Glutamatergic neuron (in vitro differentiated cells): ENCODE measurements around the gene MALRD1. TPM values are rescaled to one million over a fixed set of nuclear protein-coding genes. Genes with fewer than 3 reads are reported as not detected.

ENCODE experiments used
- DNase-seq: peaks from one replicate; pipeline ENCODE4 v3.0.0; 2022
- H3K27ac Mint-ChIP-seq: one replicate; pipeline ENCODE4 v1.8.0; 2020; ENCODE audit warnings: mild to moderate bottlenecking, mixed read lengths, inconsistent platforms; ENCODE audit not compliant: unreplicated experiment
- H3K27me3 Mint-ChIP-seq: one replicate; pipeline ENCODE4 v1.8.0; 2020; ENCODE audit warnings: mild to moderate bottlenecking, moderate library complexity, mixed read lengths, inconsistent platforms; ENCODE audit not compliant: unreplicated experiment
- H3K36me3 Mint-ChIP-seq: one replicate; pipeline ENCODE4 v1.8.0; 2020; ENCODE audit warnings: mild to moderate bottlenecking, mixed read lengths, inconsistent platforms; ENCODE audit not compliant: unreplicated experiment
- H3K4me1 Mint-ChIP-seq: one replicate; pipeline ENCODE4 v1.8.0; 2020; ENCODE audit warnings: mild to moderate bottlenecking, low read depth, mixed read lengths, inconsistent platforms; ENCODE audit not compliant: unreplicated experiment
- H3K4me3 Mint-ChIP-seq: one replicate; pipeline ENCODE4 v1.8.0; 2020; ENCODE audit warnings: mild to moderate bottlenecking, mixed read lengths, inconsistent platforms; ENCODE audit not compliant: unreplicated experiment
- H3K9me3 Mint-ChIP-seq: one replicate; pipeline ENCODE4 v1.8.0; 2020; ENCODE audit warnings: mild to moderate bottlenecking, moderate library complexity, mixed read lengths, inconsistent platforms; ENCODE audit not compliant: unreplicated experiment
- total RNA-seq: library from RNA; stranded (reverse); fragmentation: NEBNext Ultra II Directional; extraction: Animal tissue kit (Norgen Biotek cat#: 25700); gene quantifications from one replicate; pipeline ENCODE4 v1.2.1, GENCODE V29; 2021; ENCODE audit not compliant: unreplicated experiment
- TF ChIP-seq, protein P1 (sequence below): fragments of 200-600 bp; sonication (generic); IDR thresholded peaks from one replicate; pipeline ENCODE4 v1.5.0; 2021; ENCODE audit not compliant: partially characterized antibody, unreplicated experiment

Gene MALRD1
- total RNA-seq, 1 donor from 2014 or later: 0.27 TPM

DNA sequence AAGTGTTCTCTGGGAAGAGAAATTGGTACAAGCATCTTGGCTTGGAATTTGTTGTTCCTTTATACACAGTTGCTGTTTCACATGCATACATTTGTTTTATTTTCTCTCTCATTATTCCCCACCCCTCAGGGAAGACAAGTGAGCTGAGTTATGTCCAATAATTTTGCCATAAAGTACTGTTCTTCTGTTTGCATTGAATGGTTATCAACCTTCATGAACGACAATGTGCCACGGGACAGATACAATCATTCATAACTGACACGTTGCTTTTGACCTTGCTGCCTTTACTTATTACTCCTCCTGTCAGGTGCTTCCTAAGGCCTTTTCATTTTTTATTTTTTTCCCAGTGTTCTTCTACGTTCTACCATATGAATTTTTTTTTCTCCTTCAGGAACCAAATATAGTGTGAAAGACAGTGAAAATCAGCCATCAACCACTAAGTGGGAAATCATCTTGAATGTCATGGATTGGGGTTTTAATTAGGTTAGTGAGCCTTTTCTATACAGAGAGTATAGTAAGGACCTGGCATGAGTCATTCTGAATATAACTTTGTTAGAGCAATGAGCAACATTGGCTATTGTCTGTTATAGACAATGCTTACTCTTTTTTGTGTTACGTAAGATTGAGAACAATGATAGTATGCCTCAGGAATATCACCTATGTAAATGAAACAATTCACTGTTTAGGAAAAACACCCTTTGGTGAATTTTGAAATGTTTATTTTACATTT is 383.2 kb downstream of the MALRD1 start:
- Mint-ChIP-seq H3K4me1 (no peaks in the 10 kb centered on the region), H3K9me3 (no peaks in the 10 kb centered on the region), H3K27me3 (peaks cover 2% of the 10 kb centered on the region), H3K4me3 (no peak overlapping the region), H3K27ac (no peak overlapping the region), H3K36me3 (no peaks in the 10 kb centered on the region)
- TF ChIP-seq, protein P1, sequence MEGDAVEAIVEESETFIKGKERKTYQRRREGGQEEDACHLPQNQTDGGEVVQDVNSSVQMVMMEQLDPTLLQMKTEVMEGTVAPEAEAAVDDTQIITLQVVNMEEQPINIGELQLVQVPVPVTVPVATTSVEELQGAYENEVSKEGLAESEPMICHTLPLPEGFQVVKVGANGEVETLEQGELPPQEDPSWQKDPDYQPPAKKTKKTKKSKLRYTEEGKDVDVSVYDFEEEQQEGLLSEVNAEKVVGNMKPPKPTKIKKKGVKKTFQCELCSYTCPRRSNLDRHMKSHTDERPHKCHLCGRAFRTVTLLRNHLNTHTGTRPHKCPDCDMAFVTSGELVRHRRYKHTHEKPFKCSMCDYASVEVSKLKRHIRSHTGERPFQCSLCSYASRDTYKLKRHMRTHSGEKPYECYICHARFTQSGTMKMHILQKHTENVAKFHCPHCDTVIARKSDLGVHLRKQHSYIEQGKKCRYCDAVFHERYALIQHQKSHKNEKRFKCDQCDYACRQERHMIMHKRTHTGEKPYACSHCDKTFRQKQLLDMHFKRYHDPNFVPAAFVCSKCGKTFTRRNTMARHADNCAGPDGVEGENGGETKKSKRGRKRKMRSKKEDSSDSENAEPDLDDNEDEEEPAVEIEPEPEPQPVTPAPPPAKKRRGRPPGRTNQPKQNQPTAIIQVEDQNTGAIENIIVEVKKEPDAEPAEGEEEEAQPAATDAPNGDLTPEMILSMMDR: no peak
- no peak for DNase-seq

DNA sequence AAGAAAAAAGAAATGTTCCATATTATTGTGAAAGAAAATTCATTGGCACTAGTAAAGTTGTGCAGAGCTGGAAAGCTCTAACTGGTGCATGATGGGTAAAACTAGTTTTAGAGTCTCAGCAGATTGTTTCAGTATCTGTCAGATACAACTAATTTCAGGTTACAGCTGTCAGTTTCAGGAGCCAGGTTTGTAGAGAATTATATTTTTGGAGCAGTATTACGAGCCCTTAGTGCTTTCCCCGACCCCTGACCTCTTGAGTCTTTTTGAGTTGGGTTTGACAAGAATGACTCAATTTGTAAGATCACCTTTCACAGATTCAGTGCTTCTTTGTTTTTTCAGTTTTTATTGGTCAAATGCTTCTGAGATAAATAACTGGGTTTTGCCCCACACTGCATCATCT is 401.3 kb downstream of the MALRD1 start:
- no peaks in the 10 kb centered on the region for H3K27me3 Mint-ChIP-seq
- TF ChIP-seq, protein P1: no peak
- H3K9me3 Mint-ChIP-seq: no peaks in the 10 kb centered on the region
- H3K36me3 Mint-ChIP-seq: no peaks in the 10 kb centered on the region
- no peak overlapping the region for H3K27ac Mint-ChIP-seq
- no peak overlapping the region for H3K4me3 Mint-ChIP-seq
- H3K4me1 Mint-ChIP-seq: no peaks in the 10 kb centered on the region
- DNase-seq: no peak

DNA sequence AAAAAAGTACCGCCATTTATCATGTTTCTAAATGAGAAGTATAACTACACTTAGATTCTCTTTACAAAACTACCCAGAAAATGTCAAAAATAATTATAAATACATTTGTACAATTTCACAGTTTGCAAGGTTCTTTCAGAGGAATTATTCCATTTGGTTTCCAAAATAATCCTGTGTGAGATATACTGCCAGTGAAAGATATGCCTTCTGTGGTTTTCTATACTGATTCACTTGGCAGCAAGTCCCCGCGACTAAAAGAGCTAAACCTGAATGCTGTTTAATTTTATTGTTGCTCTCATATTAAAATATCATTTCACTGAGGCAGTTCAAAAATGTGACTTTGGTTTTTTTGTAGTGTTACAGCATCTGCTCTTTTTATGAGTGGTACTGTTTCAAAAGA is 402.8 kb downstream of the MALRD1 start:
- H3K27ac Mint-ChIP-seq: no peak overlapping the region
- DNase-seq: no peak
- H3K4me1 Mint-ChIP-seq: no peaks in the 10 kb centered on the region
- no peak overlapping the region for H3K4me3 Mint-ChIP-seq
- H3K27me3 Mint-ChIP-seq: no peaks in the 10 kb centered on the region
- H3K36me3 Mint-ChIP-seq: no peaks in the 10 kb centered on the region
- H3K9me3 Mint-ChIP-seq: no peaks in the 10 kb centered on the region
- TF ChIP-seq, protein P1: no peak

DNA sequence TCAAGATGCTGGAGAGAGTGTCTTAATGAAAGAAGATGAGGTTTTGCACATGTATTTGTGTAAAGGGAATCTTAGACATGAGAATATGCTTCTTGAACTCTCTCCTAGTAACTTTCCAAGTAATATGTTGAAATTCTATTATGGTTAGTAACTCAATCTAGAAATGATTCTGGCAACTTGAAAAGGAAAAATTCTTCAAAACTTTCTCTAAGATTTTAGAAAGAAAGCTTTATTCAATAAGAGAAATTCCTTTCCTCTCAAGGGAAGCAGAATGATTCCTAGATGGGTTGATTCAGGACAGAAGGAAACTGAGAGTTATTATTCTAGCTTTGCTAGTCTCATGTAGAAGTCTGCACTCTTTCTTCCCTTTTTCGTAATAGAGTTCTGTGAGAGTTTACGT is 403.3 kb downstream of the MALRD1 start:
- Mint-ChIP-seq H3K27me3 (peaks cover 2% of the 10 kb centered on the region), H3K9me3 (no peaks in the 10 kb centered on the region), H3K4me3 (no peak overlapping the region), H3K36me3 (no peaks in the 10 kb centered on the region), H3K27ac (no peak overlapping the region), H3K4me1 (no peaks in the 10 kb centered on the region)
- DNase-seq: no peak
- TF ChIP-seq, protein P1: no peak

DNA sequence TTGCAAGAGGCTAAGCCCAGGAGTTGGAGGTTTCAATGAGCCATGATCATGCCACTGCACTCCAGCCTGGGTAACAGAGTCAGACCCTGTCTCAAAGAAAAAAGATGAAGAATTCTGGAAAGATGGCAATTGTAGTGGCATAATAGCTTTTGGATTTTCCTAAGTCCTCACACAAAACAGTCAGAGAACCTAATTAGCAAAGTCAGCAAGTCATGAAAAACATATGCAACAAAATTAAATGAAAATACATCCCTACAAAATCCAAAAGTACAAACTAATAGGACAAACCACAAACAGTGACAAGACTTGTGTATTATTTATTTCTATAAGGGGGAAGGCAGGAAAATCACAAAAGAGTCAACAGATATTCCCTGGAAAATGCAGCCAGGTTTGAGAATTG is 405.4 kb downstream of the MALRD1 start:
- Mint-ChIP-seq H3K27ac (no peak overlapping the region), H3K4me3 (no peak overlapping the region), H3K27me3 (peaks cover 2% of the 10 kb centered on the region), H3K36me3 (no peaks in the 10 kb centered on the region), H3K9me3 (no peaks in the 10 kb centered on the region), H3K4me1 (no peaks in the 10 kb centered on the region)
- DNase-seq: no peak
- TF ChIP-seq, protein P1: no peak
